Brain pericyte (primary cell): ENCODE results near the gene ANKRD26.

Experiments used
- DNase-seq: peaks from one replicate; pipeline ENCODE4 v3.0.0-alpha.2; 2012; ENCODE audit warnings: low read depth, low spot score

The ANKRD26 gene

GRCh38 chr10:27020243-27020642 is 80.1 kb downstream of the ANKRD26 start:
- DNase-seq: no peak

GRCh38 chr10:27019827-27020226 is 80.5 kb downstream of the ANKRD26 start:
- DNase-seq: no peak

- DNase-seq: no peak
Observed at GRCh38 chr10:26997610-26998009, 102.7 kb downstream of the ANKRD26 start.

- DNase-seq: no peak
Observed at GRCh38 chr10:26994743-26995142, 105.6 kb downstream of the ANKRD26 start.

GRCh38 chr10:26987851-26988250 is 112.4 kb downstream of the ANKRD26 start:
- DNase-seq: no peak

- DNase-seq: no peak
Observed at GRCh38 chr10:26983156-26983555, 117.1 kb downstream of the ANKRD26 start.

GRCh38 chr10:26982058-26982457 is 118.2 kb downstream of the ANKRD26 start:
- DNase-seq: no peak

GRCh38 chr10:26981232-26981824 is 119.0 kb downstream of the ANKRD26 start:
- DNase-seq: no peak

- no peak for DNase-seq
Observed at GRCh38 chr10:26978519-26978918, 121.8 kb downstream of the ANKRD26 start.

GRCh38 chr10:26977635-26978034 is 122.7 kb downstream of the ANKRD26 start:
- no peak for DNase-seq

- no peak for DNase-seq
Observed at GRCh38 chr10:26970667-26971066, 129.6 kb downstream of the ANKRD26 start.

GRCh38 chr10:26969145-26969926 is 131.0 kb downstream of the ANKRD26 start:
- DNase-seq: no peak

GRCh38 chr10:26962835-26963234 is 137.5 kb downstream of the ANKRD26 start:
- DNase-seq: no peak

GRCh38 chr10:26960308-26960707 is 140.0 kb downstream of the ANKRD26 start:
- DNase-seq: no peak

- no peak for DNase-seq
Observed at GRCh38 chr10:26959841-26960240, 140.5 kb downstream of the ANKRD26 start.
